ENCODE results near the gene COPG1.

DNA sequence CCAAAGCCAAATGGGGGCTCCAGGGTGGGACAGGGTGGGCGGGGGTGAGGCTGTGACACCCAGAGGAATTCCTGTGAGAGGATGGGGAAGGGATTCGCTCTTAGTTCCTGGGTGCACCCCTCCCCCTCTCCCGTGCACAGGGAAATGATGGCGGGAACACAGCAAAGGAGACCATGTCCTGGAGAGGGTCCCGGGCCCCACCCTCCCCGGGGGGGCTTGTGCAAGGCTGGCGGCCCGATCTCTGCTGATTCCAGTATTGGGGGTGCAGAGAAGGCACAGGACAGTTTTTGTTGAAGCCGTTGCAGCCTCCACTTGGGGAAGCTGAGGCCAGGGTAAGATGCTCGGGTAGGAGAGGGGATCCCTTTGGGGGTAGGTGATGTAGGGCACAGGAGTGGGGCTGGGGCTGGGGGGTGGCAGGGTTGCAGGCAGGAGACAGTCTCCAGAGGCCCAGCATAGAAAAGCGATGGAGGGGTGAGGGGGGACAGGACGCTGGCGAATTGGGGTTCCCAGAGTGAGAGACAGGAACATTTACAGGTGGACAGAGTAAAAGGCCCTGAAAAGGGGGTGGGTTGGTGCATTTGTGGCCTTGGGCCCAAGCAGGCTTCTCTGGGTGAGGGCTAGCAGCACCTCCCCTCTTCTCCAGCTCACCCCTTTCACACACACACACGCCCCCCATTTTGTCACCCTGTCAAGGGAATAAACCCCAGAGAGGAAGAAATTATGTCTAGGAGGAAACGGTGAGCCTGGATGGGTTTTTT, 67.8 kb downstream of the COPG1 start:
- TF ChIP-seq, protein P1, sequence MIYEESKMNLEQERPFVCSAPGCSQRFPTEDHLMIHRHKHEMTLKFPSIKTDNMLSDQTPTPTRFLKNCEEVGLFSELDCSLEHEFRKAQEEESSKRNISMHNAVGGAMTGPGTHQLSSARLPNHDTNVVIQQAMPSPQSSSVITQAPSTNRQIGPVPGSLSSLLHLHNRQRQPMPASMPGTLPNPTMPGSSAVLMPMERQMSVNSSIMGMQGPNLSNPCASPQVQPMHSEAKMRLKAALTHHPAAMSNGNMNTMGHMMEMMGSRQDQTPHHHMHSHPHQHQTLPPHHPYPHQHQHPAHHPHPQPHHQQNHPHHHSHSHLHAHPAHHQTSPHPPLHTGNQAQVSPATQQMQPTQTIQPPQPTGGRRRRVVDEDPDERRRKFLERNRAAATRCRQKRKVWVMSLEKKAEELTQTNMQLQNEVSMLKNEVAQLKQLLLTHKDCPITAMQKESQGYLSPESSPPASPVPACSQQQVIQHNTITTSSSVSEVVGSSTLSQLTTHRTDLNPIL (CRISPR knock-in tag; IDR thresholded peaks at IDR 0.05; ENCODE audit: low read depth), result no peak
- no peak for TF ChIP-seq ARNTL (CRISPR knock-in tag; IDR thresholded peaks at IDR 0.05; ENCODE audit: borderline replicate concordance, low read depth)
- TF ChIP-seq ZNF565 (CRISPR knock-in tag; conservative IDR thresholded peaks at IDR 0.05; ENCODE audit: low read depth), result no peak
- no peak for TF ChIP-seq ISL1 (CRISPR knock-in tag; IDR thresholded peaks at IDR 0.05)

Measured in SK-N-SH treated with all-trans-retinoic acid at 6 μM for 48 hours (cell line).